Nephron (organoid): Measurements from ENCODE around the gene FMN2.

Source experiments
- H3K27ac Mint-ChIP-seq, 3 experiments: 2 replicates each; pipeline ENCODE4 v1.8.0; 2020; ENCODE audit warnings: mixed read lengths in 3 of 3, mild to moderate bottlenecking in 2 of 3, moderate library complexity in 1 of 3
- H3K27me3 Mint-ChIP-seq: 2 replicates; pipeline ENCODE4 v1.8.0; 2021; ENCODE audit warnings: low read depth, mild to moderate bottlenecking, moderate library complexity, mixed read lengths
- H3K36me3 Mint-ChIP-seq: 2 replicates; pipeline ENCODE4 v1.8.0; 2020; ENCODE audit warnings: low read depth, mixed read lengths
- H3K4me1 Mint-ChIP-seq: 2 replicates; pipeline ENCODE4 v1.8.0; 2020; ENCODE audit warnings: mixed read lengths
- H3K4me3 Mint-ChIP-seq, 3 experiments: 2 replicates each; pipeline ENCODE4 v1.8.0; 2020; ENCODE audit warnings: mild to moderate bottlenecking in 3 of 3, mixed read lengths in 3 of 3, moderate library complexity in 2 of 3
- H3K9me3 Mint-ChIP-seq: 2 replicates; pipeline ENCODE4 v1.8.0; 2020; ENCODE audit warnings: mixed read lengths
- TF ChIP-seq, protein P1 (sequence below), 3 experiments: fragments of 200-600 bp; sonication (generic); IDR thresholded peaks; one replicate each; pipeline ENCODE4 v1.5.0; 2021; ENCODE audit warnings: antibody characterized with exemption in 3 of 3; ENCODE audit not compliant: unreplicated experiment in 3 of 3

The FMN2 gene

DNA sequence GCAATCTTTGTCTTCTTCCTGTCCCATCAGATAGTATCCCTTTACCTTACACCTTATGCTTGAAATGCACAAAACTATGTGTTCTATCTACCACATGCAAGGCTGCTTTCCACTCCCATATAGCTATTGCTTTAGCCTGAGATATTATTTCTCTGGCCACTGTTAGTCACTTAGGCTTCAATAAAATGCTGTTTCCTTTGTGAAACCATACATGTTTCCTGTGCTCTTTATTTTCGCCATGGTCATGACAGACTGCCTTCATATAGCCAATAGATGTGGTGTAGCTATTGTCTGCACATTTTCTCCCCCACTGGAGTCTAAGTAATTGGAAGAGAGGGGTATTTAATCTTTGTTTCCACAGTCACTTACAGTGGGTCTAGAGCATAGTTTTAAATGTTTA, 411.9 kb downstream of the FMN2 start:
- Mint-ChIP-seq H3K36me3 (no peaks in the 10 kb centered on the region), H3K4me1 (peaks cover 7% of the 10 kb centered on the region), H3K9me3 (no peaks in the 10 kb centered on the region), H3K27ac (no peak overlapping the region), H3K27me3 (peaks cover 4% of the 10 kb centered on the region), H3K4me3 (no peak overlapping the region)
- TF ChIP-seq, protein P1, sequence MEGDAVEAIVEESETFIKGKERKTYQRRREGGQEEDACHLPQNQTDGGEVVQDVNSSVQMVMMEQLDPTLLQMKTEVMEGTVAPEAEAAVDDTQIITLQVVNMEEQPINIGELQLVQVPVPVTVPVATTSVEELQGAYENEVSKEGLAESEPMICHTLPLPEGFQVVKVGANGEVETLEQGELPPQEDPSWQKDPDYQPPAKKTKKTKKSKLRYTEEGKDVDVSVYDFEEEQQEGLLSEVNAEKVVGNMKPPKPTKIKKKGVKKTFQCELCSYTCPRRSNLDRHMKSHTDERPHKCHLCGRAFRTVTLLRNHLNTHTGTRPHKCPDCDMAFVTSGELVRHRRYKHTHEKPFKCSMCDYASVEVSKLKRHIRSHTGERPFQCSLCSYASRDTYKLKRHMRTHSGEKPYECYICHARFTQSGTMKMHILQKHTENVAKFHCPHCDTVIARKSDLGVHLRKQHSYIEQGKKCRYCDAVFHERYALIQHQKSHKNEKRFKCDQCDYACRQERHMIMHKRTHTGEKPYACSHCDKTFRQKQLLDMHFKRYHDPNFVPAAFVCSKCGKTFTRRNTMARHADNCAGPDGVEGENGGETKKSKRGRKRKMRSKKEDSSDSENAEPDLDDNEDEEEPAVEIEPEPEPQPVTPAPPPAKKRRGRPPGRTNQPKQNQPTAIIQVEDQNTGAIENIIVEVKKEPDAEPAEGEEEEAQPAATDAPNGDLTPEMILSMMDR (IDR thresholded peaks at IDR 0.05; ENCODE audit: unreplicated experiment in 3 of 3), result no peak

- TF ChIP-seq, protein P1 (IDR thresholded peaks at IDR 0.05; ENCODE audit: unreplicated experiment in 3 of 3), result no peak
- H3K27me3 Mint-ChIP-seq, result peaks cover 4% of the 10 kb centered on the region
Measured at GRCh38 chr1:240506176-240506575, 414.5 kb downstream of the FMN2 start.

DNA sequence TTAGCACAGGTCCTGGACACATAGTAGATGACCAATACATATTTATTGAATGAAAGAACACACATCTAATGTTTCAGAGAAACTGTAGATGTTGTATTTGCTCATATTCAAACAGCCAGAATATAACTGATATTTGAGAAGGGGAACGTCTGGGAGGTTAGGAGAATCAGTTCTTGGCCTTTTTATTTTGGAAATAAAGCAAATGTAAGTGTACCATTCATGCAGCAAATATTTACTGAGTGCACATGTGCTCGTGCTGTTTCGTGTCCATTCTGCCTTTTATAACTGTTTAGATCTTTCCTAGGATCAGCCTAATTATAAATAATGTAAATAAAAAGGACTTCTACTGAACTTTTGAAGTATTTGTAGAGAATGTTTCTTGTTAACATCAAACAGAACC, 416.5 kb downstream of the FMN2 start:
- H3K36me3 Mint-ChIP-seq, result no peaks in the 10 kb centered on the region
- TF ChIP-seq, protein P1 (IDR thresholded peaks at IDR 0.05; ENCODE audit: unreplicated experiment in 3 of 3), result no peak
- H3K27me3 Mint-ChIP-seq, result peaks cover 4% of the 10 kb centered on the region
- H3K27ac Mint-ChIP-seq, result peak overlapping the region in 1 of 3 experiments; percentile 32
- H3K9me3 Mint-ChIP-seq, result no peaks in the 10 kb centered on the region
- H3K4me1 Mint-ChIP-seq, result peaks cover 13% of the 10 kb centered on the region
- H3K4me3 Mint-ChIP-seq, result no peak overlapping the region

More at GRCh38 chr1:240506176-240506575, 414.5 kb downstream of the FMN2 start:
- H3K4me3 Mint-ChIP-seq, result no peak overlapping the region
- no peaks in the 10 kb centered on the region for H3K9me3 Mint-ChIP-seq
- H3K36me3 Mint-ChIP-seq, result no peaks in the 10 kb centered on the region
- no peak overlapping the region for H3K27ac Mint-ChIP-seq
- H3K4me1 Mint-ChIP-seq, result peaks cover 13% of the 10 kb centered on the region

DNA sequence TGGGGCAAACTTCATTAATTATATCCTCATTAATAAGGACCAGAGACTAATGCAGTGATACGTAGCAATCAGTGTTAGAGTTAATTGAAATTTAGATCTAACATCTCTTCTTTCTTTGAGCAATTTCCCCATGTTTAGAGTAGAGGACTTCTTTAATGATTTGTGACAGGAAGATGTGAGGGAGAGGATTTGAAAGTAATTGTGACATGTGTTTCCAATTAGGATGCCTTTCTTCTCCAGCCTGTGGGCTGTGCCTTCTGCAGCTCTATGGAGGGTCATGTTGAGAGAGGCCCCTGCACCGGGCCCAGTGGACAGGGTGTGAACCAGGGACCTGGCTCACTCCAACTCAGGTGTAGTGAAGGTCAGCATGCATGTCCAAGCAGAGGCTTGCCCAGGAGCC, 417.3 kb downstream of the FMN2 start:
- TF ChIP-seq, protein P1 (IDR thresholded peaks at IDR 0.05; ENCODE audit: unreplicated experiment in 3 of 3), result no peak
- no peaks in the 10 kb centered on the region for H3K9me3 Mint-ChIP-seq
- H3K4me1 Mint-ChIP-seq, result peaks cover 13% of the 10 kb centered on the region
- H3K27ac Mint-ChIP-seq, result no peak overlapping the region
- H3K4me3 Mint-ChIP-seq, result no peak overlapping the region
- no peaks in the 10 kb centered on the region for H3K36me3 Mint-ChIP-seq
- peaks cover 4% of the 10 kb centered on the region for H3K27me3 Mint-ChIP-seq

DNA sequence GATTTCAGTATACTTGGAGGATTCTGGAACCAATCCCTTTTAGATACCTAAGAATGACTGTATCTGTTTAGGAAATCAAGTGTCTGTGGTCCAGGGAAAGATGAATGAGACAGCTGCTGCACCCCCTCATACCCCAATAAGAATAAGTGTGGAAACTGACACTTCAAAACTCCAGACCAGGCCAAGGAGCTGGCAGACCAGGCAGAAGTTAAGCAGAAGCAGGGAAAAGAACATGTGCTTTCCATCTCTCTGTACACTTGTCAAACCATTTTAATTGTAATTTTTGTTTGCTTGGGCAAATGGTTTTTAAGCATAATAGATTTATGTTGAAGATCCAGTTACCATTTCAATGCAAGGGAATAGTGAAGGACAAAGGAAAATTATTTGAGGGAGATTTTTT, 420.1 kb downstream of the FMN2 start:
- peaks cover 4% of the 10 kb centered on the region for H3K27me3 Mint-ChIP-seq
- H3K4me3 Mint-ChIP-seq, result no peak overlapping the region
- peaks cover 13% of the 10 kb centered on the region for H3K4me1 Mint-ChIP-seq
- no peak overlapping the region for H3K27ac Mint-ChIP-seq
- TF ChIP-seq, protein P1 (IDR thresholded peaks at IDR 0.05; ENCODE audit: unreplicated experiment in 3 of 3), result no peak
- no peaks in the 10 kb centered on the region for H3K9me3 Mint-ChIP-seq
- H3K36me3 Mint-ChIP-seq, result no peaks in the 10 kb centered on the region

GRCh38 chr1:240515505-240515904, 423.8 kb downstream of the FMN2 start:
- H3K27me3 Mint-ChIP-seq, result no peaks in the 10 kb centered on the region
- TF ChIP-seq, protein P1 (IDR thresholded peaks at IDR 0.05; ENCODE audit: unreplicated experiment in 3 of 3), result no peak
- H3K9me3 Mint-ChIP-seq, result no peaks in the 10 kb centered on the region
- no peak overlapping the region for H3K4me3 Mint-ChIP-seq
- no peak overlapping the region for H3K27ac Mint-ChIP-seq
- H3K36me3 Mint-ChIP-seq, result no peaks in the 10 kb centered on the region
- H3K4me1 Mint-ChIP-seq, result no peaks in the 10 kb centered on the region
